H7 (cell line): ENCODE measurements around the gene DMPK. TPM values are rescaled to one million over a fixed set of nuclear protein-coding genes. Genes with fewer than 3 reads are reported as not detected.

Experiments used
- DNase-seq: peaks from one replicate; pipeline ENCODE4 v3.0.0; 2012
- H3K27me3 ChIP-seq: 2 replicates; pipeline ENCODE4 v1.6.0; 2011; ENCODE audit warnings: mild to moderate bottlenecking, low read length; ENCODE audit not compliant: control insufficient read depth, insufficient read depth
- H3K36me3 ChIP-seq: replicated peaks from 2 replicates; pipeline ENCODE4 v1.5.1; 2011; ENCODE audit warnings: low read length; ENCODE audit not compliant: control insufficient read depth, insufficient read depth
- H3K4me3 ChIP-seq: 2 replicates; pipeline ENCODE4 v1.5.1; 2011; ENCODE audit warnings: low read depth, mild to moderate bottlenecking, control low read depth, low read length, moderate library complexity; ENCODE audit not compliant: insufficient read depth
- total RNA-seq: library from RNA; depleted of rRNA; stranded (reverse); fragments of >200 nt; shearing (Covaris generic); gene quantifications from 2 replicates; pipeline ENCODE4 v1.2.3, GENCODE V29; 2014; rRNA removed

DMPK gene, protein sequence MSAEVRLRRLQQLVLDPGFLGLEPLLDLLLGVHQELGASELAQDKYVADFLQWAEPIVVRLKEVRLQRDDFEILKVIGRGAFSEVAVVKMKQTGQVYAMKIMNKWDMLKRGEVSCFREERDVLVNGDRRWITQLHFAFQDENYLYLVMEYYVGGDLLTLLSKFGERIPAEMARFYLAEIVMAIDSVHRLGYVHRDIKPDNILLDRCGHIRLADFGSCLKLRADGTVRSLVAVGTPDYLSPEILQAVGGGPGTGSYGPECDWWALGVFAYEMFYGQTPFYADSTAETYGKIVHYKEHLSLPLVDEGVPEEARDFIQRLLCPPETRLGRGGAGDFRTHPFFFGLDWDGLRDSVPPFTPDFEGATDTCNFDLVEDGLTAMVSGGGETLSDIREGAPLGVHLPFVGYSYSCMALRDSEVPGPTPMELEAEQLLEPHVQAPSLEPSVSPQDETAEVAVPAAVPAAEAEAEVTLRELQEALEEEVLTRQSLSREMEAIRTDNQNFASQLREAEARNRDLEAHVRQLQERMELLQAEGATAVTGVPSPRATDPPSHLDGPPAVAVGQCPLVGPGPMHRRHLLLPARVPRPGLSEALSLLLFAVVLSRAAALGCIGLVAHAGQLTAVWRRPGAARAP
- 6.4 and 18.8 TPM in 2 replicates for total RNA-seq

GRCh38 chr19:45782162-45782691 is at the start of gene DMPK:
DMPK (minus strand) TSS chr19:45782490; CDS start chr19:45782352, 138 bp downstream.
- no peak within 1 kb of the TSS for H3K4me3 ChIP-seq
- DNase-seq = peak; percentile 81
- no peaks in the 10 kb centered on the region; the same call in none of the 2 replicates for H3K36me3 ChIP-seq
- H3K27me3 ChIP-seq = peaks cover 9% of the 10 kb centered on the region

GRCh38 chr19:45828945-45829344 is 46.7 kb upstream of the DMPK start:
- Histone ChIP-seq H3K27me3 (no peaks in the 10 kb centered on the region), H3K4me3 (no peak overlapping the region), H3K36me3 (peaks cover 58% of the 10 kb centered on the region)
- DNase-seq = no peak

DNA sequence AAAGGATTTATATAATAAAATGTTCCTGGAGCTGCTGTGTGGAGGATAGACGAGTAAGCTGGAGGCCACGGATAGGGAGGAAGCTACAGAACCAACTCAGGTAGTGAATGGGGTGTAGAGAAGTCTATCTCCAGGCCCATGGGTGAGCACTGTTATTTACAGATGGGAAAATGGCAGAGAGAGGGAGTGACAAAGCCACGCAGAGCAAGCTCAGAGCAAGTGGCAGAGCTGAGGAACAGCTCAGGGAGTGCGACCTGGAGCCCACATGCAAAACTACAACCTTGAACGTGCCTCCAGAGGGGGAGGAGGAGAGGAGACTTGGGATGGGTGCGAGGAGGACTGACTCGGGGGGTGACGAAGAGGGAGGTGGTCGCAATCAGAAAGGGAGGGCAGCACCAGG is 46.2 kb upstream of the DMPK start:
- DNase-seq = no peak
- peaks cover 57% of the 10 kb centered on the region for H3K36me3 ChIP-seq
- H3K4me3 ChIP-seq = no peak overlapping the region
- no peaks in the 10 kb centered on the region for H3K27me3 ChIP-seq

GRCh38 chr19:45827459-45828093 is 45.3 kb upstream of the DMPK start:
- peak; percentile 59 for DNase-seq
- Histone ChIP-seq H3K36me3 (peaks cover 64% of the 10 kb centered on the region), H3K27me3 (no peaks in the 10 kb centered on the region), H3K4me3 (no peak overlapping the region)

- Histone ChIP-seq H3K36me3 (peaks cover 61% of the 10 kb centered on the region), H3K27me3 (no peaks in the 10 kb centered on the region)
These were observed 44.6 kb upstream of the DMPK start for GRCh38 chr19:45826934-45827333.

DNA sequence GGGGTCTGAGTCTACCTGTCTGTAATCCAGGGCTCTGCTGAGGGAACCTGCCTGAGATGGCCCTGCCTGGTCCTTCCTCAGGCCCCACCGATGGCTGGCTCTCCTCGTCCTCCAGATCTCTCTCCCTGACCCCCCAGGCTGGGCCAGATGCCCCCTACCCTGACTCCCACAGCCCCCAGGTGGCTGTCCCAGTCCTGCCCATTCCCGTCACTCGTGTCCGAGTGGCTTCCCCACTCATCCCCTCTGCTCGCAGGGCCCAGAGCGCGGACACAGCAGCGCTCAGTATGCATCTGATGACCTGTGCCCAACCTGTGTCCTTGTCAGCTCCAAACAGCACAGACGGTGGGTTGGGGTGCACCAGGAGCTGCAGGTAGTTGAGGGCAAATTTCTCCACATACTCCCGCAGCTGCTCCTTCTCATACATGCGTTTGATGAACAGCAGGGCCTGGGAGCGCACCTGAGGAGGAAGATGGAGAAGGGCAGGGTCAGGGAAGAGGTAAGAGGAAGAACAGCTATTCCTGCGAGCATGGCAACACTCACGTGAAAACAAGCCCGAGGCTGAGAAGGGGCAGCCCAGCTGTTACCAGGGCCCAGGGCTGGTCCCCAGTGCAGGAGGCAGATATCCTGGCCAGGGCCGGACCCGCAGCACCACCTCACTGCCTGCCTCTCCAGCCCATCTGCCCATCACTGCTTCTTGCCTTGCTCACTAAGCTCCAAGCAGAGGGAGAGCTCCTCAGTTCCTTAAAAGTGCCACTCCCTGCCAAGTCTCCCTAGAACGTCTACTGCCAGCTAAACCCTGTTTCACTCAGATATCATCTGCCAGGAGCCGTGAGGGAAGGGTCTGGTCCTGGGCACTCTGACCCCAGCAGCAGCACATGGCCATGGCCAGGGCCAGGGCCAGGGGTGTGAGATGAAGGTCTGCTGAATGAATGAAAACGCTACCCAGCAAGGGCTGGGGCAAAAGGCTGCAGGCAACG is 43.9 kb upstream of the DMPK start:
- Histone ChIP-seq H3K36me3 (peaks cover 56% of the 10 kb centered on the region), H3K27me3 (no peaks in the 10 kb centered on the region), H3K4me3 (no peak overlapping the region)
- DNase-seq = no peak

More at GRCh38 chr19:45826934-45827333, 44.6 kb upstream of the DMPK start:
- no peak overlapping the region for H3K4me3 ChIP-seq
- no peak for DNase-seq

- no peak overlapping the region for H3K4me3 ChIP-seq
- DNase-seq = peak; percentile 26
- H3K36me3 ChIP-seq = peaks cover 52% of the 10 kb centered on the region
- H3K27me3 ChIP-seq = no peaks in the 10 kb centered on the region
These were observed 42.9 kb upstream of the DMPK start for GRCh38 chr19:45825263-45825605.

GRCh38 chr19:45824531-45825262 is 42.4 kb upstream of the DMPK start:
- H3K36me3 ChIP-seq = peaks cover 52% of the 10 kb centered on the region
- no peak overlapping the region for H3K4me3 ChIP-seq
- H3K27me3 ChIP-seq = no peaks in the 10 kb centered on the region
- peak; percentile 35 for DNase-seq

- peak; percentile 29 for DNase-seq
- no peaks in the 10 kb centered on the region for H3K27me3 ChIP-seq
- H3K4me3 ChIP-seq = no peak overlapping the region
- H3K36me3 ChIP-seq = peaks cover 49% of the 10 kb centered on the region
These were observed 41.8 kb upstream of the DMPK start for GRCh38 chr19:45824041-45824471.

- Histone ChIP-seq H3K27me3 (no peaks in the 10 kb centered on the region), H3K4me3 (no peak overlapping the region), H3K36me3 (peaks cover 44% of the 10 kb centered on the region)
- no peak for DNase-seq
These were observed 40.9 kb upstream of the DMPK start for GRCh38 chr19:45823182-45823581.

- no peaks in the 10 kb centered on the region for H3K27me3 ChIP-seq
- peaks cover 43% of the 10 kb centered on the region for H3K36me3 ChIP-seq
- H3K4me3 ChIP-seq = no peak overlapping the region
- DNase-seq = no peak
These were observed 40.4 kb upstream of the DMPK start for GRCh38 chr19:45822716-45823115.

DNA sequence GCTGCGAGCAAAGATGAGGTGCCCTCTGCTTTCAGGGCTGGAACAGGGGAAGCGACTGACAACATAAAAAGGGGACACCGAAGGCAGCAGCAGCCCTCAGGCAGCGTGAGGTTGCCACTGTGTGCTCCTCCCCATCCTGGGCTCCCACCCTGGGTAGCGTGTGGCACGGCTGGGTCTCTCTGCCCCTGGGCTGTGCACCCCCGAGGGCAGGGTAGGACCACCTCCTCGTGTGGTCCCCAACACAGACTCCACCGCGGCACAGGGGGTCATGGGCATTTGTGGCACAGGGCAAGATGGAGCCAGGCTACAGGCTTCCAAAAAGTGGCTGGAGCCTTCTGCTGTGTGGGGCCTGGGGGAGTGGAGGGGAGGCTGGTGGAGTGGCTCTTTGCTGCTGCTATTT is 39.3 kb upstream of the DMPK start:
- H3K4me3 ChIP-seq = no peak overlapping the region
- DNase-seq = peak; percentile 39
- no peaks in the 10 kb centered on the region for H3K27me3 ChIP-seq
- peaks cover 35% of the 10 kb centered on the region for H3K36me3 ChIP-seq

DNA sequence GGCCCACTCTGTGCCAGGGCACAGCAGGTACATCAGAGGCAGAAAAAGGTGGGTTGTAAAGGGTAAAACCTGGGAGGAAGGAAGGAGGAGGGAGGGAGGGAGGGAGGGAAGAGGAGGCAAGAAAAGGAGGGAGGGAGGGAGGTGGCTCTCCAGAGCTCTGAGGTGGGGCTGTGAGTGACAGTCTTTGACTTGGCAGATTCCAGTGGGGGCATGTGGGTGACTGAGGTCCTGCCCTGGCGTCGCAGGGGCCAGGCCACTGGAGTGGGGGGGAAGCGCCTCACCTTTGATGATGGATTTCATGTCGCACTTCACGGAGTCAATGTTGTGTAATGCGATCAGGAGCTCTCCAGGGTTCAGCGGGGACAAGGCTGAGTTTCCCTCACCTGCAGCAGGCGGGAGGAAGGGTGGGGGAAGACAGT is 38.8 kb upstream of the DMPK start:
- peak; percentile 50 for DNase-seq
- Histone ChIP-seq H3K36me3 (peaks cover 30% of the 10 kb centered on the region), H3K4me3 (no peak overlapping the region), H3K27me3 (no peaks in the 10 kb centered on the region)
